Gastroesophageal sphincter (tissue), 3 donors: ENCODE results near the gene RNF26.

Experiments
- POLR2A ChIP-seq, 2 donors: fragments of 450-650 bp; IDR thresholded peaks; one replicate each; pipeline ENCODE4 v1.6.1; 2017; ENCODE audit warnings: antibody characterized with exemption in 2 of 2, mild to moderate bottlenecking in 2 of 2, moderate library complexity in 1 of 2
- POLR2AphosphoS5 ChIP-seq: sonication (generic); formaldehyde crosslinking; IDR thresholded peaks from one replicate; pipeline ENCODE4 v1.6.1; 2017; ENCODE audit warnings: antibody characterized with exemption
- TF ChIP-seq, protein P1 (sequence below), 4 experiments: fragments of 200-600 bp in 2 of 4; fragments of 450-650 bp in 2 of 4; sonication (generic) in 1 of 4; IDR thresholded peaks; one replicate each; pipeline ENCODE4 v1.5.1; 2017 to 2019; ENCODE audit warnings: antibody characterized with exemption in 4 of 4, mild to moderate bottlenecking in 2 of 4, moderate library complexity in 2 of 4

DNA sequence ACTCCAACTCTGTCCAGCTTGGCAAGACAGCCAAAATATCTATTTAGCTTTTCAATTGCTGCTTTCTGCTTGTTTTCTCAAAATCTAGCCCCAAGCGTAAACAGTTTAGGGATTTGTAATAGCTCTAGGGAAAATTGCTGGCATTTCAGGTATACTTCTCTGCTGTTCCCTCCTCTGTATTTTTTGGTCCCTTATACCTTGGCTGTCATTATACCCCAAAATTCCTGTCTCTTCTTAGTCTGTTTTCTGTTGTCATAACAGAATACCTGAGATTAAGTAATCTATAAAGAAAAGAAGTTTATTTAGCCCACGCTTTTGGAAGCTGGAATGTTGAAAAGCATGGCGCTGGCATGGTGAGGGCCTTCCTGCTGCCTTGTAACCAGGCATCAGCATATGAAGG is 40.9 kb upstream of the RNF26 start:
- TF ChIP-seq, protein P1, sequence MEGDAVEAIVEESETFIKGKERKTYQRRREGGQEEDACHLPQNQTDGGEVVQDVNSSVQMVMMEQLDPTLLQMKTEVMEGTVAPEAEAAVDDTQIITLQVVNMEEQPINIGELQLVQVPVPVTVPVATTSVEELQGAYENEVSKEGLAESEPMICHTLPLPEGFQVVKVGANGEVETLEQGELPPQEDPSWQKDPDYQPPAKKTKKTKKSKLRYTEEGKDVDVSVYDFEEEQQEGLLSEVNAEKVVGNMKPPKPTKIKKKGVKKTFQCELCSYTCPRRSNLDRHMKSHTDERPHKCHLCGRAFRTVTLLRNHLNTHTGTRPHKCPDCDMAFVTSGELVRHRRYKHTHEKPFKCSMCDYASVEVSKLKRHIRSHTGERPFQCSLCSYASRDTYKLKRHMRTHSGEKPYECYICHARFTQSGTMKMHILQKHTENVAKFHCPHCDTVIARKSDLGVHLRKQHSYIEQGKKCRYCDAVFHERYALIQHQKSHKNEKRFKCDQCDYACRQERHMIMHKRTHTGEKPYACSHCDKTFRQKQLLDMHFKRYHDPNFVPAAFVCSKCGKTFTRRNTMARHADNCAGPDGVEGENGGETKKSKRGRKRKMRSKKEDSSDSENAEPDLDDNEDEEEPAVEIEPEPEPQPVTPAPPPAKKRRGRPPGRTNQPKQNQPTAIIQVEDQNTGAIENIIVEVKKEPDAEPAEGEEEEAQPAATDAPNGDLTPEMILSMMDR (IDR thresholded peaks at IDR 0.05) = no peak
- TF ChIP-seq POLR2AphosphoS5 (no peak), POLR2A (IDR thresholded peaks at IDR 0.05) (no peak)
